HUES48 (cell line): ENCODE measurements around the gene METTL6.

Experiments used
- H3K27ac ChIP-seq: one replicate; pipeline ENCODE4 v1.7.0; 2013; ENCODE audit warnings: low read depth, low read length, inconsistent platforms
- H3K27me3 ChIP-seq: 2 replicates; pipeline ENCODE4 v1.6.1; 2013; ENCODE audit warnings: mild to moderate bottlenecking, low read length; ENCODE audit not compliant: control insufficient read depth, insufficient read depth
- H3K36me3 ChIP-seq: 2 replicates; pipeline ENCODE4 v1.6.1; 2013; ENCODE audit warnings: low read length; ENCODE audit not compliant: control insufficient read depth, insufficient read depth
- H3K4me1 ChIP-seq: 2 replicates; pipeline ENCODE4 v1.6.1; 2013; ENCODE audit warnings: mild to moderate bottlenecking, low read length; ENCODE audit not compliant: control insufficient read depth, insufficient read depth
- H3K4me3 ChIP-seq: 2 replicates; pipeline ENCODE4 v1.5.1; 2013; ENCODE audit warnings: mild to moderate bottlenecking, low read depth, low read length
- H3K9ac ChIP-seq: 2 replicates; pipeline ENCODE4 v1.6.1; 2013; ENCODE audit warnings: mild to moderate bottlenecking, low read depth, low read length, moderate library complexity
- H3K9me3 ChIP-seq: 2 replicates; pipeline ENCODE4 v1.6.1; 2013; ENCODE audit warnings: low read length; ENCODE audit not compliant: control insufficient read depth, insufficient read depth

METTL6 gene

GRCh38 chr3:15427182-15427880 lies at the start of gene METTL6, which contains the start of gene EAF1:
Gene METTL6 (minus strand): TSS chr3:15427544. CDS start chr3:15426511, 1,033 bp downstream.
Gene EAF1 (plus strand): TSS chr3:15427598. CDS start chr3:15427780, 182 bp downstream.
- Histone ChIP-seq H3K4me3 (peak within 1 kb of the TSS; percentile 96), H3K4me1 (peaks cover 9% of the 10 kb centered on the region; the same call in 1 of the 2 replicates), H3K9ac (peak within 1 kb of the TSS; percentile 88), H3K27ac (peak within 1 kb of the TSS; percentile 91), H3K27me3 (no peaks in the 10 kb centered on the region), H3K36me3 (peaks cover 56% of the 10 kb centered on the region), H3K9me3 (no peaks in the 10 kb centered on the region)

GRCh38 chr3:15476378-15476777 lies 49.0 kb upstream of the METTL6 start:
- no peak overlapping the region for H3K27ac ChIP-seq
- H3K9me3 ChIP-seq, result no peaks in the 10 kb centered on the region
- no peaks in the 10 kb centered on the region for H3K36me3 ChIP-seq
- H3K4me3 ChIP-seq, result no peak overlapping the region
- H3K9ac ChIP-seq, result no peak overlapping the region
- H3K4me1 ChIP-seq, result no peaks in the 10 kb centered on the region
- H3K27me3 ChIP-seq, result no peaks in the 10 kb centered on the region

- Histone ChIP-seq H3K36me3 (no peaks in the 10 kb centered on the region), H3K4me1 (no peaks in the 10 kb centered on the region)
Observed at GRCh38 chr3:15475161-15475560, 47.8 kb upstream of the METTL6 start.

GRCh38 chr3:15471861-15472260 lies 44.5 kb upstream of the METTL6 start:
- Histone ChIP-seq H3K27ac (no peak overlapping the region), H3K4me1 (no peaks in the 10 kb centered on the region), H3K9ac (no peak overlapping the region), H3K4me3 (no peak overlapping the region), H3K36me3 (no peaks in the 10 kb centered on the region), H3K9me3 (no peaks in the 10 kb centered on the region), H3K27me3 (no peaks in the 10 kb centered on the region)

More at GRCh38 chr3:15475161-15475560, 47.8 kb upstream of the METTL6 start:
- no peak overlapping the region for H3K9ac ChIP-seq
- no peaks in the 10 kb centered on the region for H3K9me3 ChIP-seq
- no peaks in the 10 kb centered on the region for H3K27me3 ChIP-seq
- no peak overlapping the region for H3K4me3 ChIP-seq
- no peak overlapping the region for H3K27ac ChIP-seq

- Histone ChIP-seq H3K9ac (no peak overlapping the region), H3K27ac (no peak overlapping the region), H3K4me1 (no peaks in the 10 kb centered on the region), H3K27me3 (no peaks in the 10 kb centered on the region), H3K36me3 (no peaks in the 10 kb centered on the region), H3K4me3 (no peak overlapping the region), H3K9me3 (no peaks in the 10 kb centered on the region)
Observed at GRCh38 chr3:15470849-15471248, 43.5 kb upstream of the METTL6 start.

GRCh38 chr3:15470261-15470660 lies 42.9 kb upstream of the METTL6 start:
- H3K27me3 ChIP-seq, result no peaks in the 10 kb centered on the region
- no peak overlapping the region for H3K9ac ChIP-seq
- H3K4me1 ChIP-seq, result no peaks in the 10 kb centered on the region
- H3K4me3 ChIP-seq, result no peak overlapping the region
- no peak overlapping the region for H3K27ac ChIP-seq
- no peaks in the 10 kb centered on the region for H3K36me3 ChIP-seq
- H3K9me3 ChIP-seq, result no peaks in the 10 kb centered on the region

- Histone ChIP-seq H3K4me3 (no peak overlapping the region), H3K36me3 (no peaks in the 10 kb centered on the region), H3K9me3 (no peaks in the 10 kb centered on the region), H3K4me1 (no peaks in the 10 kb centered on the region), H3K9ac (no peak overlapping the region), H3K27ac (no peak overlapping the region), H3K27me3 (no peaks in the 10 kb centered on the region)
Observed at GRCh38 chr3:15467227-15468181, 40.2 kb upstream of the METTL6 start.

GRCh38 chr3:15465876-15466585 lies 38.7 kb upstream of the METTL6 start:
- Histone ChIP-seq H3K4me3 (no peak overlapping the region), H3K4me1 (no peaks in the 10 kb centered on the region), H3K9ac (no peak overlapping the region), H3K9me3 (no peaks in the 10 kb centered on the region), H3K36me3 (no peaks in the 10 kb centered on the region), H3K27me3 (no peaks in the 10 kb centered on the region), H3K27ac (no peak overlapping the region)

GRCh38 chr3:15462451-15462850 lies 35.1 kb upstream of the METTL6 start:
- Histone ChIP-seq H3K27ac (no peak overlapping the region), H3K4me1 (no peaks in the 10 kb centered on the region), H3K9ac (no peak overlapping the region), H3K36me3 (no peaks in the 10 kb centered on the region), H3K9me3 (no peaks in the 10 kb centered on the region), H3K27me3 (no peaks in the 10 kb centered on the region), H3K4me3 (no peak overlapping the region)

GRCh38 chr3:15460891-15461531 lies 33.7 kb upstream of the METTL6 start:
- H3K4me1 ChIP-seq, result no peaks in the 10 kb centered on the region
- no peaks in the 10 kb centered on the region for H3K36me3 ChIP-seq
- no peaks in the 10 kb centered on the region for H3K27me3 ChIP-seq
- H3K4me3 ChIP-seq, result no peak overlapping the region
- H3K9me3 ChIP-seq, result no peaks in the 10 kb centered on the region
- no peak overlapping the region for H3K9ac ChIP-seq
- no peak overlapping the region for H3K27ac ChIP-seq
